Effector CD8-positive, alpha-beta T cell (primary cell): ENCODE measurements around the gene POTEH.
"Not testable (repeated sequence)": the region's sequence is repeated elsewhere in the genome, so short reads cannot be mapped to it uniquely, and the experiment has no call there.

Experiments
- DNase-seq: peaks from one replicate; lab custom pipeline; 2025; lab: John Stamatoyannopoulos, UW
- total RNA-seq, 4 experiments: gene quantifications; one replicate each; lab custom pipeline; 2026; lab: John Stamatoyannopoulos, UW

Gene POTEH
- 0 to 0.09 (median 0) reads per million in 4 experiments for total RNA-seq

- DNase-seq: not testable (repeated sequence)
These were observed at the start of gene POTEH for GRCh38 chr22:15689749-15690125. Gene POTEH (plus strand): TSS chr22:15690026. CDS start chr22:15690078, 52 bp downstream.

GRCh38 chr22:15642288-15642861 lies 47.5 kb upstream of the POTEH start:
- DNase-seq: not testable (repeated sequence)

- DNase-seq: not testable (repeated sequence)
These were observed 37.9 kb upstream of the POTEH start for GRCh38 chr22:15651954-15652353.

GRCh38 chr22:15652738-15653137 lies 37.1 kb upstream of the POTEH start:
- DNase-seq: not testable (repeated sequence)

DNA sequence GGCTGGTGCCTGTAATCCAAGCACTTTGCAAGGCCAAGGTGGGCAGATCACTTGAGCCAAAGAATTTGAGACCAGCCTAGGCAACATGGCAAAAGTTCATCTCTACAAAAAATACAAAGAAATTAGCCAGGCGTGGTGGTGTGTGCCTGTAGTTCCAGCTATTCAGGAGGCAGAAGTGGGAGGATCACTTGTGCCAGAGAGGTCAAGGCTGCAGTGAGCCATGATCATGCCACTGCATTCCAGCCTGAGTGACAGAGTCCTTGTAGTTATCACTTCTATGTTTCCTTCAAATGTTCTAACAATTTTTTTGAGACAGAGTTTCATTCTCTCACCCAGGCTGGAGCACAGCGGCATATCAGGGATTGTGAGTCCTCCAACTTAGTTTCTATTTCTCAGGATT lies 36.6 kb upstream of the POTEH start:
- DNase-seq: not testable (repeated sequence)

DNA sequence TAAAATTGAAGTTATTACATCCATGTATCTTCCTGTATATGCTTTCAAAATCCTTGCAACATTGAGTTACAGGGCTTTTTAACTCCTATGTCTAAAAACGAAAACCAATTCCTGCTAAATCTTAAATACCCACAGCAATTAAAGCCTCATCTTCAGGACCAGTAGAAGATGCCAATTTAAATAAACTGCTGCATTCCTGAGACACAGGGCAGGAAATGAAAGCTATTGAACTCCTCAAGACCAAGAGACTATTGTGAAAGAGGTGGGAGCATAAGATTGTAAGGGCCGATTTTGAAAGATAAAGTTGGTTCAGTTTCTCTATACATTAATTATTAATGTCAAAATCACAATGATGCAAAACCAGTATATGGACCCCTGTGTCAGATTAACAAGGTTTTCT lies 28.7 kb upstream of the POTEH start:
- not testable (repeated sequence) for DNase-seq

- not testable (repeated sequence) for DNase-seq
These were observed 25.1 kb upstream of the POTEH start for GRCh38 chr22:15664682-15665081.

DNA sequence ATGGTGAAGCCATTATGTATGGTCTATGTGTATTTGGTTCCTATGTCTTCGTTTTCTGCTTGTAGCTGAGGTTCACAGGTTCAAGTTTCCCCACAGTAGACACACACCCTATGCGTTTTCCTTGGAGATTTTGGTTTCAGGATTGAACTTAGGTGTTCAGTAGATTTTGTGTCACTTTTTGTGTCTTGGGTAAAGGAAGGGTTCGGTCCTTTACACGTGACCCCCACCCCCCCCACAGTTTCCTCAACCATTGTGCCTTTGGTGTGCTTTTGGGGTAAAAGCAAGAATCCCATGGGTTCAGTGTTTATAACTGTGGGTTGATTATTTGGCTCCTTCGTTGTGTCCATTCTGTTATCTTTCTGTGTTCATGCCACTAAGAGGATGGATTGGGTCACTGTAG lies 24.3 kb upstream of the POTEH start:
- not testable (repeated sequence) for DNase-seq

DNA sequence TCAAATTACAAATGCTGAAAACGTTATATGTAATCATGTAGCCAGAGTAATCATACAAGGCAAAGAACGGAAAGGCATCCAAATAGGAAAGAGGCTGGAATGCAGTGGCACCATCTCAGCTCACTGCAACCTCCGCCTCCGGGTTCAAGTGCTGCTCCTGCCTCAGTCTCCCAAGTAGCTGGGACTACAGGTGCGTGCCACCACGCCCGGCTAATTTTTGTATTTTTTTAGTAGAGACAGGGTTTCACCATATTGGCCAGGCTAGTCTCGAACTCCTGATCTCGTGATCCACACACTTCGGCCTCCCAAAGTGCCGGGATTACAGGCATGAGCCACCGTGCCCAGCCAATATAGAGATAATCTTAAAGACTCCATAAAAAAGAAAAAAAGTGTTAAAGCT lies 20.4 kb upstream of the POTEH start:
- DNase-seq: not testable (repeated sequence)

GRCh38 chr22:15679702-15680101 lies 10.1 kb upstream of the POTEH start:
- not testable (repeated sequence) for DNase-seq

DNA sequence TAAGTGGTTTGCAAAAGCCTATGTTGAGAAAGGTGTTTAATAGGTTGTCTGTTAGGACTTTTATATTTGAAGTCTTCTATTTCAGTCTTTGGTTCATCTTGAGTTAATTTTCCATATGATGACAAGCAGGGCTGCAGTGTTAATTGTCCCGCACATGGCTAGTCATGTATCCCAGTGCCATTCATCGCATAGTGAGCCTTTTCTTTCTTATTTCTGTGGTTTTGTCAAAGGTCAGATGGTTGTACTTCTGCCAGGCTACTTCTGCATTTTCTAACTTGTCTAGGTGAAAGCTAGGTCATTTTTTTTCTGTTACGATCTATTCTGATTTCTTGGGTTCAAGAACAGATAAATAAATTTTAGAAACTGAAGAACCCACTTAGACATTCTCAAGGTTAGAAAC lies 5.7 kb upstream of the POTEH start:
- DNase-seq: not testable (repeated sequence)

DNA sequence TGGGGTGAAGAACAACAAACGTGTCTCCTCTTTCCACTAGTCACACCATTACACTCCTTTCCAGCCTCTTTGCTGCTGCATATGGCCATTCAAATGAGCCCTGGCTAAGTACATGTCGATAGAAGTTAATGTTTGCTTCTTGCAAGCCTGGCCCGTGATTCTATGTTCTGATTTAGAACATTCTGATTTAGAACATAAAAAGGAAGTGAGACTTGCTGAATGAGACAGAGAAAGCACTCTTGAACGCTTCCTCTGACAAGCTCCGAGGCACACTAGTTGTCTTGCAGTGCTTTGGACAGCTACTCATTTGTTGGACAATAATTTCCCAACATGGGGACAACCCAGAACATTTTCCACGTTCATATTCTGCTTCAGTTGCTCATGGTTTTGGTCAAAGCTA lies 5.1 kb upstream of the POTEH start:
- not testable (repeated sequence) for DNase-seq

DNA sequence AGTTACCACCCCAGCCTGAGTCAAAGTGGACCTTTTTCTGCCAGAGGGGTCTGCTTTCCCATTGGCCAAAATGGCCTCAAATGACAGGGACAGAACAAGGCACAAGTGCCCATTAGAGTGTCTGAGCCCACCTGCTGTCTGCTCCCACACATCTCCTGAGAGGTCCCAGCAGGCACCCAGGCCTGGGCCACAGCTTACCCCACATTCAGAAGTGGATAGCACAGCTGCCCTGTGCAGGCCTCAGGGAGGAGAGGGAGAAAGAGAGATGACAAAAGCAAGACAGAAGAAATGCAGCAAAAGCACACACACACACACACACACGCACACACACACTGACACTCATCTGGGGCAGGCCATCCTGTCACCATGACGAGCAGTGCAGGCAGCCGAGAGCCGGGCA lies 4.2 kb upstream of the POTEH start:
- DNase-seq: not testable (repeated sequence)

- DNase-seq: not testable (repeated sequence)
These were observed 2.7 kb upstream of the POTEH start for GRCh38 chr22:15687086-15687485.

DNA sequence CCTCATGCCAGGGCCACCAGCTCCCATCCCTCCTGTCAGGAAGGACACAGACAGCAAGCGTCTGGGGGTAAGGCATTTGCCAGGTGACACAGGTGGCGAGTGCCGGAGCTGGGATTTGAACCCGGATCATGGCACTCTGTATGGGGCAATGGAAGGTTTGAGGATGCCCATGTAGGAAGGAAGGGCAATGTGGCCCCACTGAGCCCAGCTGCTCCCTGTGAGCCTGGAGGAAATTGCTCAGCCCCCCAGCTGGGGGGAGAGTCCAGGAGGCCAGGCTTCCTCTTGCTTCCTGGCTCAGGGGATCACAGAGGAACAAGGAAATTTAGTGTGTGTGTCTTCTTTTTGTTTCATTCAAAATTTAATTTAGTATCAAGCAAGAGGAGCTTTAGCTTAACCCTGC lies 2.1 kb upstream of the POTEH start:
- not testable (repeated sequence) for DNase-seq

DNA sequence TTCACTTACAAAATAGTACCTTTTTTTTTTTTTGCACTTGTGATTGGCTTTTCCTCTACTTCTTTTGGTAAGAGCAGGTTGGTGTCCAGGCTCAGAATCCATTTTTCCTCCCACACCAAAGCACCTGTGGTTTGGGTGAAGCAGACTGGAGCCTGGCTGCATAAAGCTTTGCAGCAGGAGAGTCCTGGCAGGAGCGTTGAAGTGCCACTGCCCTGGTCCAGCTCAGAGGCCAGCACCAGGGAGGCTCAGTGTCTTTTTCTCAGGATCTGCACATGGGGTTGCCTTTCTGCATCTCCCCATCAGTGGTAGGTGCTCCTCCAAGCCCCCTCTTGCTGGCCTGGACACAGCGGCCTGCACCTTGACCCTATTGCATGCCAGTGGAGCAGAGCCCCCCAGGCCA lies 1.7 kb upstream of the POTEH start:
- not testable (repeated sequence) for DNase-seq

- DNase-seq: not testable (repeated sequence)
These were observed 646 bp upstream of the POTEH start for GRCh38 chr22:15689012-15689748.

GRCh38 chr22:15713600-15713999 lies 23.8 kb downstream of the POTEH start:
- not testable (repeated sequence) for DNase-seq

GRCh38 chr22:15714125-15714524 lies 24.3 kb downstream of the POTEH start:
- not testable (repeated sequence) for DNase-seq

- DNase-seq: not testable (repeated sequence)
These were observed 32.1 kb downstream of the POTEH start for GRCh38 chr22:15721884-15722283.

- DNase-seq: not testable (repeated sequence)
These were observed 39.5 kb downstream of the POTEH start for GRCh38 chr22:15729209-15729917.

GRCh38 chr22:15731023-15731422 lies 41.2 kb downstream of the POTEH start:
- not testable (repeated sequence) for DNase-seq

DNA sequence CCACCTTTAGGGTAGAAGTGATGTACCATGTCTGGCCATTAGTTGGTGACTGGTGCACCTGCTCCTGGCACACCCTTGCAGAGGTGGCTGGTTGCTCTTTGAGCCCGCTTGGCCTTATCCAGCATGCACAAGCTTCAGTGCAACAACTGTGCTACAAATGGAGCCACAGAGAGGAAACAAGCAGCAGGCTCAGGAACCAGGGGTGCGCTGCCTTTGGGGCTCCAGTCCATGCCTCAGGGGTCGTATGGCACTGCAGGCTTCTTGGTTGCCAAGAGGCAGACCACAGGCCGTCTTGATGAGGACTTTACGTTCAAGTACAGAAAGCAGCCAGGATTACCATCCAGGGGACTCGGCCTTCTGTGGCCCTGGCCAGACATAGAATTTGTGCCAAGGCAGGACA lies 44.6 kb downstream of the POTEH start:
- DNase-seq: not testable (repeated sequence)
